Ovary (tissue), 9 donors: Measurements from ENCODE around the gene ARHGAP23. TPM values are rescaled to one million over a fixed set of nuclear protein-coding genes. Genes with fewer than 3 reads are reported as not detected.

ENCODE experiments used
- DNase-seq, 5 donors: peaks; one replicate each; pipeline ENCODE4 v3.0.0-alpha.2; 2019 to 2020
- H3K27ac ChIP-seq, 2 donors: fragments of 200-600 bp; one replicate each; pipeline versions ENCODE4 v1.5.1 to v1.8.0; 2019 to 2022
- H3K27me3 ChIP-seq: fragments of 200-600 bp; one replicate; pipeline ENCODE4 v1.8.0; 2022
- H3K36me3 ChIP-seq: fragments of 200-600 bp; sonication (generic); one replicate; pipeline ENCODE4 v1.5.1; 2019
- H3K4me1 ChIP-seq: one replicate; pipeline ENCODE4 v1.8.1; 2013; ENCODE audit warnings: mild to moderate bottlenecking, moderate library complexity; ENCODE audit not compliant: insufficient read depth
- H3K4me3 ChIP-seq: fragments of 200-600 bp; sonication (generic); one replicate; pipeline ENCODE4 v1.5.1; 2017
- H3K9me3 ChIP-seq, 2 donors: fragments of 200-600 bp in 1 of 2; sonication (generic) in 1 of 2; one replicate each; pipeline versions ENCODE4 v1.5.1 to v1.8.1; 2013 to 2019; ENCODE audit warnings: mild to moderate bottlenecking in 1 of 2, moderate library complexity in 1 of 2
- EP300 ChIP-seq: sonication (generic); formaldehyde crosslinking; IDR thresholded peaks from one replicate; pipeline ENCODE4 v1.6.1; 2017; ENCODE audit warnings: antibody characterized with exemption
- POLR2A ChIP-seq: fragments of 450-650 bp; IDR thresholded peaks from one replicate; pipeline ENCODE4 v1.6.1; 2017; ENCODE audit warnings: antibody characterized with exemption, mild to moderate bottlenecking, moderate library complexity
- WGBS, 3 donors: extraction: QIAGEN DNeasy Blood & Tissue Kit in 1 of 3; methylation state at CpG; one replicate each; pipeline versions ENCODE4 v1.1.5 to v1.1.7; 2013 to 2017; 5-methylcytosine and 5-hydroxymethylcytosine counted together
- intact Hi-C, 4 donors: fragments of 100-400 bp; cut with DNase I; formaldehyde crosslinking; loops; one replicate each; pipeline versions ENCODE4 v1.11.0 to v1.15.1; 2022 to 2023
- polyA plus RNA-seq, 2 donors: library from polyadenylated mRNA; stranded (reverse); fragments of 200-250 nt in 1 of 2; fragments of 350-450 nt in 1 of 2; fragmentation: Illumina TruSeq in 1 of 2; extraction: RNeasy Lipid Tissue Mini Kit (QIAGEN cat#74804) in 1 of 2; gene quantifications; one replicate each; pipeline ENCODE4 v1.2.3, GENCODE V29; 2013 to 2014
- total RNA-seq, 7 donors: library from RNA; depleted of rRNA in 2 of 7; stranded (reverse); fragments of >200 nt in 2 of 7; fragmentation: NEBNext Ultra II Directional in 3 of 7; extraction: Animal tissue kit (Norgen Biotek cat#: 25700) in 3 of 7; gene quantifications; one replicate each; pipeline versions ENCODE4 v1.1.0 to v1.2.4, GENCODE V29; 2016 to 2023
- TF ChIP-seq, protein P1 (sequence below), 3 donors: fragments of 450-650 bp in 2 of 3; fragments of 200-600 bp in 1 of 3; IDR thresholded peaks; one replicate each; pipeline versions ENCODE4 v1.5.1 to v1.8.0; 2016 to 2022; ENCODE audit warnings: antibody characterized with exemption in 3 of 3, mild to moderate bottlenecking in 1 of 3
- donor health status: DM: no; HTN: no; CAD: no; lungs with moderate emphysema.
- donor health status: DM: no; HTN: no; CAD: no.
- donor health status: Bipolar disorder and iron deficiency.
- donor health status: DM: yes; HTN: yes; CAD: no.
- donor health status: DM: no; HTN: no; CAD: no.
- donor health status: DM: yes; HTN: yes; CAD: no.

Gene ARHGAP23
- total and polyA plus RNA-seq, 9 donors = 13.7 to 76.4 (median 45.3) TPM

DNA sequence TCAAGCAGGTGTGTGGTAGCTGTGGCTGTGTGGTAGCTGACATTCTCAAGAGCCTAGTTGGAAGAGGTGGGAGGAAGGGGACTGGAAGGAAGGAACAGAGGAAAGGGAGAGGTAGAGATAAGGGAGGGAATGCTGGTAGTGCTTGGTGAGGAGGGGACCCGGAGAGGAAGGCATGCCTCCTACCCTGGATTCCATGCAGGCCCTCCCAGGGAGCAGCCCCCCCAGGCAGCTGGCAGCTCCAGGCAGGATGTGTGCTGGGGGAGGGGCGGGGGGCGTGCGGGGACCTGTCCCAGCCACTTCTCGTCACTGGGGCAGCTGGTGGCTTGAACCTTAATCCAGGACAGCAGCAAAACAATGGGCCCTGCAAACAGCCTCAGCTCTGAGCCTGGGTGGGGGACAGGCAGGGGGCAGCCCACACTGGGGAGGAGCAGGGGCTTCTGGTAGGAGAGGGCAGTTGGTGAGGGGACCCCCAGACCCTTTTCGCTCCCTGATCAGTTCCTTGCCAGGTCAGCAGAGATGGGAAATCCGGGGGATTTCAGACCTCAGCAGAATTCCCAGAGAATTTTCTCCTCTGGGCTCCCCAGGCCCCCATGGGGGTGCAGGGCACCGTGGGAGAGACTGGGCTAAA lies 27.1 kb downstream of the ARHGAP23 start:
- Histone ChIP-seq H3K36me3 (no peaks in the 10 kb centered on the region), H3K4me3 (no peak overlapping the region), H3K27me3 (no peaks in the 10 kb centered on the region), H3K9me3 (no peaks in the 10 kb centered on the region), H3K27ac (no peak overlapping the region), H3K4me1 (peaks cover 19% of the 10 kb centered on the region)
- peak in 1 of 5 donors; percentile 28 for DNase-seq
- intact Hi-C loops = no loop called here
- 61 to 68% (median 66%) methylated on average over 8 of the region's 8 CpGs for WGBS, 3 donors
- TF ChIP-seq, protein P1, sequence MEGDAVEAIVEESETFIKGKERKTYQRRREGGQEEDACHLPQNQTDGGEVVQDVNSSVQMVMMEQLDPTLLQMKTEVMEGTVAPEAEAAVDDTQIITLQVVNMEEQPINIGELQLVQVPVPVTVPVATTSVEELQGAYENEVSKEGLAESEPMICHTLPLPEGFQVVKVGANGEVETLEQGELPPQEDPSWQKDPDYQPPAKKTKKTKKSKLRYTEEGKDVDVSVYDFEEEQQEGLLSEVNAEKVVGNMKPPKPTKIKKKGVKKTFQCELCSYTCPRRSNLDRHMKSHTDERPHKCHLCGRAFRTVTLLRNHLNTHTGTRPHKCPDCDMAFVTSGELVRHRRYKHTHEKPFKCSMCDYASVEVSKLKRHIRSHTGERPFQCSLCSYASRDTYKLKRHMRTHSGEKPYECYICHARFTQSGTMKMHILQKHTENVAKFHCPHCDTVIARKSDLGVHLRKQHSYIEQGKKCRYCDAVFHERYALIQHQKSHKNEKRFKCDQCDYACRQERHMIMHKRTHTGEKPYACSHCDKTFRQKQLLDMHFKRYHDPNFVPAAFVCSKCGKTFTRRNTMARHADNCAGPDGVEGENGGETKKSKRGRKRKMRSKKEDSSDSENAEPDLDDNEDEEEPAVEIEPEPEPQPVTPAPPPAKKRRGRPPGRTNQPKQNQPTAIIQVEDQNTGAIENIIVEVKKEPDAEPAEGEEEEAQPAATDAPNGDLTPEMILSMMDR (IDR thresholded peaks at IDR 0.05) = no peak
- TF ChIP-seq EP300 (no peak), POLR2A (no peak)

DNA sequence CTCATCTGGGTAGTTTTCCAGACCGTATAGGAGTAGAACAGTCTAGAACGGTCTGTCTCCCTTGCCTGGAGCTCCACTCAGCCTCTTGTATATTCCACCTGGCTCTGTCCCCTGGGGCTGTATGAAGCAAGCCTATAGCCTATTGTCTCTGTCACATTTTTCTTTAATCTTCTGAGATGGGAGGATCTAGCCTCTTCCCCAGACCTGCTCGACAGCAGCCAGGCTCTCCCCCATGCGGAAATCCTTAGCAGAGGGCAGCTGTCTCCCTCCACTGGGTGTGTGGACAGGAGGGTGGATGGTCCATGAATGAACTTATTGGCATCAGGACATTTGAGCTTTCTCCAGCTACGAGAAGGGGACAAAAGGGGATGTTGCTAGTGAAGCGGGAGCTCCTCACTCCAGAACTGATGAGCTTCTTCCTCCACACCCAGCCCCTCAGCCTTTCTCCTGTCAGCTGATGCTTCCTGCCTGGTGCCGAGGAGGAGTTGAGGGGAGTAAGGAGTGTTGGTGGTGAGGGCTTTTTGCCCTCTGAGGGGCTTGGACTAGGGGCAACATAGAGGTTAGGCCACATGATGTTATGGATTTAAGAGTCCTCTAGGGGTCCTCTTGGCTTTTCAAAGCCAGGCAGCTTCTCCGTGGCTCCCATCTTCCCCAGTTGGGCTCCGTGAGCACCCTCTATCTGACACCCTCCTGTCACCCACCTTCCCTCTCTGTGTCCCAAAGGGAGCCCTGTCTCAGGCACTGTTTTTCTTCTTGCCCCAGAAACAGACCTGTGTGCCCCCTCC lies 28.0 kb downstream of the ARHGAP23 start:
- Histone ChIP-seq H3K27ac (no peak overlapping the region), H3K27me3 (no peaks in the 10 kb centered on the region), H3K4me3 (no peak overlapping the region), H3K9me3 (no peaks in the 10 kb centered on the region), H3K36me3 (no peaks in the 10 kb centered on the region), H3K4me1 (peaks cover 14% of the 10 kb centered on the region)
- DNase-seq = no peak
- WGBS, 3 donors = 76 to 84% (median 79%) methylated on average over 9 of the region's 9 CpGs
- TF ChIP-seq EP300 = no peak
- TF ChIP-seq, protein P1 (IDR thresholded peaks at IDR 0.05) = no peak
- intact Hi-C loops = no loop called here

DNA sequence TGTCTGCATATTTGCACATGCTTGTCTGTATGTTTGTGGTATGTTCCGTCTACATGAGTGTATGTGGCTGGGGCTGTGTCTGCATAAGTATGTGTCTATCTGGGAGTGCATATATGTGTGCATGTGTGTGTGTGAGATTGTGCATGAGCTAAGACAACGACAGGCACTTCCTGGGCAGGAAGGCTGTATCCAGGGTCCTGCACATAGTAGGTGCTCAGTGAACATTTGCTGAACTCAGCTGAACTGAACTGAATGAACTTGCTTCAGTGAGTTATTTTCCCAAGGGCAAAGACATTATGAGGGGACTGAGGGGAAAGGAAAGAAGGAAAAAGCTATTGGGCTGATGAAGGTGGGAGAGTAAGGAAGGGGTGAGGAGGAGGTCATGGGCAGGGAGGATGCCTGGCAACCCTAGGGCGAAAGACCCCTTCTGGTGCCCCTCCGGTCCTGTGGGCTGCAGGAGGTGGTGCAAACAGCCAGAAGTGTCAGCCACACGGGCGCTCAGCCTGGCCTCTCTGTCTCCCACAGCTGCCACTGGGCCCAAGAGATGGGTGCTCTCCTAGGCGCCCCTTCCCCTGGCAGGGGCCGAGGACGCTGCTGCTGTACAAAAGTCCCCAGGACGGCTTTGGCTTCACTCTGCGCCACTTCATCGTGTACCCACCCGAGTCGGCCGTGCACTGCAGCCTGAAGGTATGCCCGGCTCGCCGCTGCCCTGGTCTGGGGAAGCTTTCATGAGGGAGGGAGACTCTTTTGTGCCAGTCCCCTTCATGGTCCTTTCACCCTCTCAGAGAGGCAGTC lies 29.5 kb downstream of the ARHGAP23 start:
- TF ChIP-seq EP300 = no peak
- Histone ChIP-seq H3K9me3 (no peaks in the 10 kb centered on the region), H3K4me3 (no peak overlapping the region), H3K27ac (no peak overlapping the region), H3K36me3 (no peaks in the 10 kb centered on the region), H3K27me3 (no peaks in the 10 kb centered on the region), H3K4me1 (peaks cover 9% of the 10 kb centered on the region)
- intact Hi-C loops = no loop called here
- 86 to 91% (median 88%) methylated on average over 18 of the region's 18 CpGs for WGBS, 3 donors
- peak in 1 of 5 donors; percentile 10 for DNase-seq

DNA sequence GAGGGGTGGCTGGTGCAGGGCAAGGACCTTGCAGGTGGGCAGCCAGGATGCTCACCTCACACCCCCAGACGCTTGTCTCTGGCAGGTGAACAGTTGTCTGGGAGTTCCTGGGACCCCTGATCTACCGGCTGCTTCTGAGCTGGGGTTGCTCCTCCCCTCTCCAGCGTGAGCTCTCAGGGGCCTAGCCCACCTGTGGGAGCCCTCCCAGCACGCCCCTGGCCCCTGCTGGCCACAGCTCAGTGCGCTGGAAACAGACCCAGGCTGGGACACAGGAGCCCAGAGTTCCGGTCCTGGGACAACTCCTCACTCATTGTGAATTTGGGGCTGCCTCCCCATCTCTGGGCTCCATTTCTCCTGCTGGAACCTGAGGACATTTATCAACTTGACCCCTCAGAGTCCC lies 30.3 kb downstream of the ARHGAP23 start:
- intact Hi-C loops = no loop called here
- Histone ChIP-seq H3K9me3 (no peaks in the 10 kb centered on the region), H3K4me3 (no peak overlapping the region), H3K27me3 (no peaks in the 10 kb centered on the region), H3K36me3 (no peaks in the 10 kb centered on the region), H3K4me1 (peaks cover 9% of the 10 kb centered on the region), H3K27ac (no peak overlapping the region)
- TF ChIP-seq, protein P1 (IDR thresholded peaks at IDR 0.05) = no peak
- TF ChIP-seq POLR2A = no peak
- TF ChIP-seq EP300 = no peak
- DNase-seq = peak in 1 of 5 donors; percentile 16
- 93 to 96% (median 94%) methylated on average over 4 to 6 of the region's 6 CpGs for WGBS, 3 donors
